Erythroblast (primary cell): ENCODE data around the gene ZNF813.

Experiments
- GATA1 ChIP-seq: IDR thresholded peaks from 2 replicates; pipeline ENCODE4 v1.6.1; 2011; ENCODE audit warnings: low read depth, mild to moderate bottlenecking, control low read depth, low read length, moderate library complexity
- POLR2A ChIP-seq: IDR thresholded peaks from 2 replicates; pipeline ENCODE4 v1.6.1; 2011; ENCODE audit warnings: mild to moderate bottlenecking, low read length

DNA sequence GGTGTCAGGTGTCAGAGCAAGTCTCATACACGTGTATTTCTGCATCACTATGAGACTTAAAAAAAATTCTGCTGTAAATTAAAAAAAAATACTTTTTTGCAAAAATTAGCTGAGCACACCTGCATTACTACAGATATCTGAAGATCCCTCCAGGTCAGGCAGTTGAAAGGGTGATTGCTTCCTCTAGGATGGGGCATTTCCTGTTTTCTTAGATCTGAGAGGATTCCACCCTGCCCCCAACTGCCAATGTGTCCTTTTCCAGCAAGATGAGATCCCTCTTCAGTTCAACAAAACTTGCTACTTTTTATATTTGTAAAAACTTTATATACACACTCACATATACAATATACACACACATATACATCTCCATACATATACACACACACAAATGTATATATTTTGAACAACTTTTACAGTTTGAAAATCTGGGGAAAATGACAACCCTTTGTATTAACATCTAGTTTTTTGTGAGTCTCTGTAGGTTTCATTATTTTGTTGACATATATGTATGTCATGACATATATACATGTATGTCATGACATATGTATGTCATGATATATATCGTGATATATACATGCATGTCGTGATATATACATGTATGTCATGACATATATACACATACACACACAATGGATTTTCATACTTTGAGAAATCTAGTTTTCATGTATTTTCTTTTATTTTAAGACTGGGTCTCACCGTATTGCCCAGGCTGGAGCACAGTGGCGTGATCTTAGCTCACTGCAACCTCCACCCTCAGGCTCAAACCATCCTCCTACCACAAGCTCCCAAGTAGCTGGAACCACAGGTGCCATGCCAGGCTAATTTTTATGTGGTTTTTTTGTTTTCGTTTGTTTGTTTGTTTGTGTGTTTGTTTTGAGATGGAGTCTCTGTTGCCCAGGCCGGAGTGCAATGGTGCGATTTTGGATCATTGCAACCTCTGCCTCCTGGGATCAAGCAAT lies 17.8 kb downstream of the ZNF813 start:
- no peak for TF ChIP-seq POLR2A
- no peak for TF ChIP-seq GATA1
